ENCODE data around the gene AHSG. TPM values are rescaled to one million over a fixed set of nuclear protein-coding genes. Genes with fewer than 3 reads are reported as not detected.

AHSG gene
- total and polyA plus RNA-seq, 8 donors: 0.92 TPM; not detected in 7

- no peaks in the 10 kb centered on the region for H3K36me3 ChIP-seq
- peaks cover 0 to 51% (median 8%) of the 10 kb centered on the region in 3 donors for H3K27me3 ChIP-seq
- H3K27ac ChIP-seq: no peak overlapping the region
- TF ChIP-seq EP300 (IDR thresholded peaks at IDR 0.05) (no peak), POLR2A (IDR thresholded peaks at IDR 0.05) (no peak), CTCF (IDR thresholded peaks at IDR 0.05) (no peak), POLR2AphosphoS5 (IDR thresholded peaks at IDR 0.05) (no peak)
- DNase-seq: no peak
- WGBS, 5 donors: 79 to 88% (median 83%) methylated on average over 9 to 17 of the region's 17 CpGs
- H3K4me1 ChIP-seq: peaks cover 4 to 11% (median 10%) of the 10 kb centered on the region in 4 donors
- intact Hi-C loops (cut with DNase I; ENCODE audit: low total_unique reads): no loop called here
- H3K9me3 ChIP-seq: no peaks in the 10 kb centered on the region
- H3K4me3 ChIP-seq: no peak overlapping the region
These were observed 7.6 kb downstream of the AHSG start for GRCh38 chr3:186620213-186621092.

GRCh38 chr3:186621894-186622650 lies 9.2 kb downstream of the AHSG start:
- WGBS, 5 donors: 77 to 84% (median 81%) methylated on average over 7 of the region's 7 CpGs
- Histone ChIP-seq H3K27ac (no peak overlapping the region), H3K4me3 (no peak overlapping the region), H3K4me1 (peaks cover 4 to 6% (median 5%) of the 10 kb centered on the region in 4 donors), H3K27me3 (peaks cover 0 to 49% (median 8%) of the 10 kb centered on the region in 3 donors), H3K36me3 (no peaks in the 10 kb centered on the region), H3K9me3 (no peaks in the 10 kb centered on the region)
- intact Hi-C loops (cut with DNase I; ENCODE audit: low total_unique reads): no loop called here
- no peak for TF ChIP-seq CTCF (IDR thresholded peaks at IDR 0.05)
- TF ChIP-seq EP300 (IDR thresholded peaks at IDR 0.05): no peak
- no peak for TF ChIP-seq POLR2AphosphoS5 (IDR thresholded peaks at IDR 0.05)
- no peak for TF ChIP-seq POLR2A (IDR thresholded peaks at IDR 0.05)
- DNase-seq: no peak

- peaks cover 0 to 43% (median 8%) of the 10 kb centered on the region in 3 donors for H3K27me3 ChIP-seq
- TF ChIP-seq EP300 (IDR thresholded peaks at IDR 0.05) (no peak), POLR2A (IDR thresholded peaks at IDR 0.05) (no peak), POLR2AphosphoS5 (IDR thresholded peaks at IDR 0.05) (no peak), CTCF (IDR thresholded peaks at IDR 0.05) (no peak)
- H3K36me3 ChIP-seq: no peaks in the 10 kb centered on the region
- 41 to 55% (median 52%) methylated on average over 2 of the region's 2 CpGs for WGBS, 5 donors
- no peak overlapping the region for H3K4me3 ChIP-seq
- intact Hi-C loops (cut with DNase I; ENCODE audit: low total_unique reads): no loop called here
- no peak for DNase-seq
- H3K9me3 ChIP-seq: no peaks in the 10 kb centered on the region
- no peaks in the 10 kb centered on the region for H3K4me1 ChIP-seq
- no peak overlapping the region for H3K27ac ChIP-seq
These were observed 9.9 kb downstream of the AHSG start for GRCh38 chr3:186622651-186623310.

GRCh38 chr3:186624598-186624997 lies 11.7 kb downstream of the AHSG start:
- intact Hi-C loops (cut with DNase I; ENCODE audit: low total_unique reads): no loop called here

More at GRCh38 chr3:186624598-186624997, 11.7 kb downstream of the AHSG start:
- no peak overlapping the region for H3K4me3 ChIP-seq
- 76 to 80% (median 77%) methylated on average over 4 of the region's 4 CpGs for WGBS, 5 donors
- no peaks in the 10 kb centered on the region for H3K4me1 ChIP-seq
- no peaks in the 10 kb centered on the region for H3K9me3 ChIP-seq
- DNase-seq: no peak
- peaks cover 0 to 30% (median 4%) of the 10 kb centered on the region in 3 donors for H3K27me3 ChIP-seq
- H3K27ac ChIP-seq: no peak overlapping the region
- TF ChIP-seq CTCF (IDR thresholded peaks at IDR 0.05): no peak
- no peak for TF ChIP-seq POLR2A (IDR thresholded peaks at IDR 0.05)
- TF ChIP-seq EP300 (IDR thresholded peaks at IDR 0.05): no peak
- no peak for TF ChIP-seq POLR2AphosphoS5 (IDR thresholded peaks at IDR 0.05)
- no peaks in the 10 kb centered on the region for H3K36me3 ChIP-seq
